Upper lobe of right lung (tissue), 1 donor: ENCODE results near the gene PLXNA4. TPM values are rescaled to one million over a fixed set of nuclear protein-coding genes. Genes with fewer than 3 reads are reported as not detected.

Experiments
- ATAC-seq: fragments of 200-7000 bp; cut with Tn5 transposase; one replicate; pipeline ENCODE4 v1.9.1; 2020; ENCODE audit warnings: mild to moderate bottlenecking, moderate library complexity
- DNase-seq: peaks from one replicate; pipeline ENCODE4 v3.0.0-alpha.2; 2020
- H3K27ac ChIP-seq: fragments of 200-600 bp; one replicate; pipeline ENCODE4 v1.8.0; 2022
- H3K27me3 ChIP-seq: fragments of 200-600 bp; one replicate; pipeline ENCODE4 v1.8.0; 2022; ENCODE audit warnings: mild to moderate bottlenecking
- H3K36me3 ChIP-seq: fragments of 200-600 bp; one replicate; pipeline ENCODE4 v1.8.0; 2022
- H3K4me1 ChIP-seq: fragments of 200-600 bp; one replicate; pipeline ENCODE4 v1.8.0; 2022
- H3K4me3 ChIP-seq: fragments of 200-600 bp; one replicate; pipeline ENCODE4 v1.8.0; 2022; ENCODE audit warnings: mild to moderate bottlenecking
- H3K9me3 ChIP-seq: fragments of 200-600 bp; one replicate; pipeline ENCODE4 v1.8.0; 2022
- intact Hi-C: fragments of 100-400 bp; cut with DNase I; formaldehyde crosslinking; loops from one replicate; pipeline ENCODE4 v1.11.0; 2022
- total RNA-seq: library from RNA; stranded (reverse); fragmentation: NEBNext Ultra II Directional; extraction: Animal tissue kit (Norgen Biotek cat#: 25700); gene quantifications from one replicate; pipeline ENCODE4 v1.2.1, GENCODE V29; 2021
- TF ChIP-seq, protein P1 (sequence below): fragments of 200-600 bp; IDR thresholded peaks from one replicate; pipeline ENCODE4 v1.8.0; 2022; ENCODE audit warnings: antibody characterized with exemption
- donor health status: DM: no; HTN: yes; CAD: no; lungs with severe emphysema.

PLXNA4 gene
- total RNA-seq, 1 donor from 2014 or later: 7.2 TPM

DNA sequence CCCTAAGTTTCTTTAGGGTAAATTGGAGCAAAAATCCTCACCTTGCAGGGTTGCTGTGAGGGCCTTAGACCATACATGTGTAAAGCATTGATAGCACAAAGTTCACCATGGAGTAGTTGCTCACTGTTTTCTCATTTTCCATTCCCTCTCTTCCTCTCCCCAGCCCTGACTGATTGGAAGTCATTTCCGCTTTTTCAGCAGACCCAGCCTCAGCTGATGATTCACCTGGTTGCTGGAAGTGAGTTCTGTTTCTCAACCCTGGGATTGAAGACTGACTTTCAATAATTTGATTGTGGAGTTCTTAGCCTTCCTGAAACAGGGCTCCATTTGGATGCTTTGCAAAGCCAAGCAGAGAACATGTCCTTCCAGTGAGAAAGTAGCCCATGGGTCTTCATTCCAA, 107.0 kb downstream of the PLXNA4 start:
- Histone ChIP-seq H3K4me1 (peaks cover 3% of the 10 kb centered on the region), H3K36me3 (no peaks in the 10 kb centered on the region), H3K9me3 (no peaks in the 10 kb centered on the region), H3K27me3 (no peaks in the 10 kb centered on the region), H3K4me3 (no peak overlapping the region), H3K27ac (no peak overlapping the region)
- ATAC-seq (no peak), DNase-seq (no peak)
- intact Hi-C loops: no loop called here
- TF ChIP-seq, protein P1, sequence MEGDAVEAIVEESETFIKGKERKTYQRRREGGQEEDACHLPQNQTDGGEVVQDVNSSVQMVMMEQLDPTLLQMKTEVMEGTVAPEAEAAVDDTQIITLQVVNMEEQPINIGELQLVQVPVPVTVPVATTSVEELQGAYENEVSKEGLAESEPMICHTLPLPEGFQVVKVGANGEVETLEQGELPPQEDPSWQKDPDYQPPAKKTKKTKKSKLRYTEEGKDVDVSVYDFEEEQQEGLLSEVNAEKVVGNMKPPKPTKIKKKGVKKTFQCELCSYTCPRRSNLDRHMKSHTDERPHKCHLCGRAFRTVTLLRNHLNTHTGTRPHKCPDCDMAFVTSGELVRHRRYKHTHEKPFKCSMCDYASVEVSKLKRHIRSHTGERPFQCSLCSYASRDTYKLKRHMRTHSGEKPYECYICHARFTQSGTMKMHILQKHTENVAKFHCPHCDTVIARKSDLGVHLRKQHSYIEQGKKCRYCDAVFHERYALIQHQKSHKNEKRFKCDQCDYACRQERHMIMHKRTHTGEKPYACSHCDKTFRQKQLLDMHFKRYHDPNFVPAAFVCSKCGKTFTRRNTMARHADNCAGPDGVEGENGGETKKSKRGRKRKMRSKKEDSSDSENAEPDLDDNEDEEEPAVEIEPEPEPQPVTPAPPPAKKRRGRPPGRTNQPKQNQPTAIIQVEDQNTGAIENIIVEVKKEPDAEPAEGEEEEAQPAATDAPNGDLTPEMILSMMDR: no peak

DNA sequence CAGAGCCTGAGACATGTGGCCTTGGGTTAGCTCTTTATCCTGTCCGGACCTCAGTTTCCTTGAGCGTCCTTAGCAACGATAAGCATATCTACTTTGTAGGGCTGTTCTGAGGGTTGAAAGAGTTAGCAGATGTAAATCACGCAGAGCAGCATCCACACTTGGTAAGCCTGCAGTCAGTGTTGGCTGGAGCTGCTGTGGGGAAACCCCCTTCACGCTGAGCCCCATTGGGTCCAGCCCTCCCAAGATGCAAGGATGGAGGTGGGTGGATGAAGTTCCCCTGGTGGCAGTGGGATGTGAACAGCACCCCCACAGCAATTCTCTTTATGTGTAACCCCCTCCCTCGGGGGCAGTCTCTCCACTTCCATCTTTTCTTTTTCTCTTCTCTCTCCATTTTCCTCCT, 109.9 kb downstream of the PLXNA4 start:
- no peaks in the 10 kb centered on the region for H3K27me3 ChIP-seq
- H3K27ac ChIP-seq: no peak overlapping the region
- no peak for ATAC-seq
- no peaks in the 10 kb centered on the region for H3K36me3 ChIP-seq
- TF ChIP-seq, protein P1: no peak
- peak; percentile 9 for DNase-seq
- H3K4me1 ChIP-seq: no peaks in the 10 kb centered on the region
- intact Hi-C loops: no loop called here
- no peaks in the 10 kb centered on the region for H3K9me3 ChIP-seq
- no peak overlapping the region for H3K4me3 ChIP-seq

DNA sequence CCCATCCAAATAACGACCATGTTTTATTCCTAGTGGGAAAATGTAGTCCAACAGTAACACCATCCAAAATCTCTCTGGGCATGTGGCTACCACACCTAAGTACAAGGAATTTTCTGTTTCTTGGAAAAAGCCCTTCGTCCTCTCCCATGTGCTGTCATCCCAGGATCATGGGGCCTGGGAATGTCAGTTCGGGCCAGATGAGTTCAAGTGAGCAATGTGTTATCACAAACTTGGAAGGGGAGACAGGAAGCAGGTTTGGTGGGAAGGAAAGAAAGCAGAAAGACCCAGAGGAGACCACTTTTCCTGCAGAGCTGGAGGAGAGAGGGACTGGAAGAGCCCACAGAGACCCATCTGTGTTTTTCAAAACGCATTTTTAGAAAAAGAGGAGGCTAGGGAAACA, 110.8 kb downstream of the PLXNA4 start:
- Histone ChIP-seq H3K4me1 (no peaks in the 10 kb centered on the region), H3K27ac (no peak overlapping the region), H3K36me3 (no peaks in the 10 kb centered on the region), H3K9me3 (no peaks in the 10 kb centered on the region), H3K4me3 (no peak overlapping the region), H3K27me3 (no peaks in the 10 kb centered on the region)
- DNase-seq: no peak
- TF ChIP-seq, protein P1: no peak
- no peak for ATAC-seq
- intact Hi-C loops: no loop called here

DNA sequence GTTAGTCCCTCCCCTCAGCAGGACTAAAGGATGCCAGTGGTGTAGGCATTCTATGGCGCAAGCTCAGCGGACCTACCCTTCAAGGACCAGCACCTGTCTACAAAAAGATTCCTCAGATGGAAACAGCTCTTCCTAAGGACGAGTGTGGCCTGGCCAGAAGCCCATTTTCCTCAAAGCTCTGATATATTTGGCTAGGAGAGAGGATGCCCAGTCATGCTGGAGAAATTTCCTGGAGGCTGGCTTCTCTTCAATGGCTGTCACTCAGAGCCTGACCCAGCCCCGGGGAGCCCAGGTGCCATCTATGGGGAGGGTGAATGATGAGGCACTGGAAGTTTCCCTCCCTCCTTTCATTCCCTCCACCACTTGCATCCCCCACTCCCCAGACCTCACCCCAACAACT, 111.5 kb downstream of the PLXNA4 start:
- TF ChIP-seq, protein P1: no peak
- no peaks in the 10 kb centered on the region for H3K9me3 ChIP-seq
- ATAC-seq (peak; percentile 32), DNase-seq (no peak)
- no peaks in the 10 kb centered on the region for H3K36me3 ChIP-seq
- no peak overlapping the region for H3K4me3 ChIP-seq
- H3K4me1 ChIP-seq: no peaks in the 10 kb centered on the region
- no peak overlapping the region for H3K27ac ChIP-seq
- no peaks in the 10 kb centered on the region for H3K27me3 ChIP-seq
- intact Hi-C loops: no loop called here

DNA sequence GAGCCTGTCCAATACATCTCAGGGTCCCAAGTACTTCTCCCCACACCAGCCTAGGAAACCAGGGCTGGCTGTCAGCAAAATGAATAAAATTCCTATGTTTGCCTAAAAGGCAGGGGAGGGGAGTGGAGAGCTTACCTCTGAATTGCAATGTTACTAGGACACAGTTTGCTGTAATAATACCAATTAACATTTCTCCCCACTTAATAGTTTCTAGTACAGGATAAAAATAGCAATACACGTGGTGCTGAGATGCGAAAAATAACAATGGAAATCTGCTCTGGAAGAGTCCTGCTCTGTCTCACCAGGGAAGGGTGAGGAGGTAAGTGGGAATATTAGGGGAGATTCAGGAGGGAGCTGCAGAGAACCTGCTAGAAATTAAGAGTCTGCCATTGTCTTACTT, 112.3 kb downstream of the PLXNA4 start:
- no peaks in the 10 kb centered on the region for H3K9me3 ChIP-seq
- intact Hi-C loops: no loop called here
- no peaks in the 10 kb centered on the region for H3K27me3 ChIP-seq
- H3K4me1 ChIP-seq: no peaks in the 10 kb centered on the region
- no peak overlapping the region for H3K4me3 ChIP-seq
- DNase-seq (no peak), ATAC-seq (no peak)
- no peaks in the 10 kb centered on the region for H3K36me3 ChIP-seq
- H3K27ac ChIP-seq: no peak overlapping the region
- TF ChIP-seq, protein P1: no peak

DNA sequence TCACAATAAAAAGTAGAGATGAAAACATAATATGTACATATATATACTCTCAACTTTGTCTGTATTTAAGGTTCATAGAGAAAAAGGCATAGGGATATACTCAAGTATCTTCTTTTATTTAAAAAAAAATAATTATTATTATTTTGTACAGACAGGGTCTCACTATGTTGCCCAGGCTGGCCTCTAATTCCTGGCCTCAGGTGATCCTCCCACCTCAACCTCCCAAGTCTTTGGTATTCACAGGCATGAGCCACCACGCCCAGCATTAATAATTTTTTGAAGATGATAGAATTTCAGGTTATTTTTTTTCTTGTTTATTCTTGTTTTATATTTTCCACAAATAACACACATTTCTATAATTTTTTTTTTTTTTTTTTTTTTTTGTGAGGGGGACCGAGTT, 113.8 kb downstream of the PLXNA4 start:
- Histone ChIP-seq H3K4me1 (no peaks in the 10 kb centered on the region), H3K4me3 (no peak overlapping the region), H3K9me3 (no peaks in the 10 kb centered on the region), H3K27ac (no peak overlapping the region), H3K36me3 (no peaks in the 10 kb centered on the region), H3K27me3 (no peaks in the 10 kb centered on the region)
- no peak for DNase-seq
- TF ChIP-seq, protein P1: no peak
- no peak for ATAC-seq
- intact Hi-C loops: no loop called here
